CD4-positive, alpha-beta T cell treated with Interleukin-4 for 4 hours (primary cell): ENCODE results near the gene AMHR2.
"Not testable (repeated sequence)": the region's sequence is repeated elsewhere in the genome, so short reads cannot be mapped to it uniquely, and the experiment has no call there.

ENCODE experiments used
- DNase-seq: peaks from one replicate; pipeline ENCODE4 v3.0.0-alpha.2; 2020

AMHR2 gene

DNA sequence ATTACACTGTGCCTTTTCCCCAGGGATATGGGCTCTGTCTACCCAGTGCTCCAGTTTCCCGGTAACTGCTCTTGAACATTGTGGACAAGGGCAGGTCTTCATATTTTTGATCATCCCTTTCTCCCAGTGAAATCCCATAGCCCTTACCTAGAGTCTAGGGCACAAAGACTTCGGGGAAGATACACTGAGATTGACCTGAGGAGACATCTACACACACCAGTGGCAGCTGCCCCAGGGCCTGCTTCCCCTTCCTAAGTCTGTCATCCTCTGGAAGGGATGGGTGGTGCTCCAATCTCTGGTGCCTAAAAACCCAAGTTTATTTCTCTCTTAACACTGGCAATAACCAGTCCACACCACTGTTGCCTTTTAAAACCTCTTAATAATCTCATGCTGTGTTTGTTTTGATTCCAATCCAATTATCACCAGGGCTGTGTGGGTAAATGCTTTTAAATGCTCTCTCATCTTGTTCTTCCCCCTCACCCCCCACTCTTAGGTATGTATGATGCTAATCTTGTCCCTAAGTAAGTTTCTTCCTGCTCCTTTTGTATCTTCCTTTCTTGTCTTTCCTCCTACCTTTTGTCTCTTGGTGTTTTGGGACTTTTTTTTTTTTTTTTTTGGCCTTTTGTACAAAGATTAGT lies 7.8 kb upstream of the AMHR2 start:
- DNase-seq, result not testable (repeated sequence)

DNA sequence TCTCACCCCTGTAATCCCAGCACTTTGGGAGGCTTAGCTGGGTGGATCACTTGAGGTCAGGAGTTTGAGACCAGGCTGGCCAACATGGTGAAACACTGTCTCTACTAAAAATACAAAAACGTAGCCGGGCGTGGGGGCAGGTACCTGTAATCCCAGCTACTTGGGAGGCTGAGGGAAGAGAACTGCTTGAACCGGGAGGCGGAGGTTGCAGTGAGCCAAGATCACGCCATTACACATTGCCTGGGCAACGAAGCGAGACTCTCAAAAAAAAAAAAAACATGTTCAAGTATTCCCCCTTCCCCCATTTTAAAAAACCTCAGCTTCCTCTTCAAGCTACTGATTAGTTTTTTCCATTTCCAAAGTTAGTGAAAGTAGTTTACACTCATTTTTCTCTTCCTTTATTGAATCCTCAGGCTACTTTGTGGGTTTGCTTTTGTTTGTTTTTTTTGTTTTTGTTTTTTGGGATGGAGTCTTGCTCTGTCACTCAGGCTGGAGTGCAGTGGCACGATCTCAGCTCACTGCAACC lies 6.3 kb upstream of the AMHR2 start:
- DNase-seq, result not testable (repeated sequence)

DNA sequence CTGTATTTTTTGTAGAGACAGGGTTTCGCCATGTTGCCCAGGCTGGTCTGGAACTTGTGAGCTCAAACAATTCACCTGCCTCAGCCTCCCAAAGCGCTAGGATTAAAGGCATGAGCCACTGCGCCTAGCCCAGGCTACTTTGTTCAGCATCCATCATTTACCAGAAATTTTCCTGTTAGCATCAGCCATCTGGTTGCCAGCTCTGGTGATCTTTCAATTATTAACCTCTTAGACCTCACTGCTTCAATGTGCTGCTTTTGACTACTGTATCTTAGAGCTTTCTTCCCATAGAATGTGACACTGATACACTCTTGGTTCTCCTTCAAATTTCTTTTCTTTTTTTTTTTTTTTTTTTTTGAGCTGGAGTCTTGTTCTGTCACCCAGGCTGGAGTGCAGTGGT lies 5.4 kb upstream of the AMHR2 start:
- DNase-seq, result no peak

DNA sequence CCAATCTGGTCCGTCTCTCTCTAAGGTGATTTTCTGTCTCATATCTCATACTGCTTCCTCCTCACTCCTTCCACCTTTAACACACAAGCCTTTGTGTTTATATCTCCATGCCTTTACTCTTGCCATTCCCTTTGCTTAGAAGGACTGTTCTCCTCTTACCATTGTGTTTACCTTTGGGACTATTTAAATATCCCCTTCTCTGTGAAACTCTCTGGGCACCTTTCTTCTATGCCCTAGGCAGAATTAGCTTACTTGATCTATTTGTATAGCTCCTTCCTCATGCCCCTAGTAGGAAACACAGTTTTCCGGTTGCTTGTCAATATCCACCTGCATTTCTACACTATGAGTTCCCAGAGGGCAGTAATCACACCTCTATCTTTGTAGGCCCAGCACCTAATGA lies 3.9 kb upstream of the AMHR2 start:
- DNase-seq, result no peak

DNA sequence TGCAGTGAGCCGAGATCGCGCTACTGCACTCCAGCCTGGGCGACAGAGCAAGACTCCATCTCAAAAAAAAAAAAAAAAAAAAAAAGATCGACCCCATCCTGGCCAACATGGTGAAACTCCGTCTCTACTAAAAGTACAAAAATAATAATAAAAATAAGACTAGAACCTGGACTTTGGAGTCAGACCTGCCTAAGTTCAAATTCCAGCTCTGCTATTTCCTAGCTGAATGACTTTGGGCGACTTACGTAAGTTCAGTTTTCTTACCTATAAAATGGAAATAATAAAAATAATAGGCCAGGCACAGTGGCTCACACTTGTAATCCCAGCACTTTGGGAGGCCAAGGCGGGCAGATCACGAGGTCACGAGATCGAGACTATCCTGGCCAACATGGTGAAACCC lies 1.4 kb upstream of the AMHR2 start:
- DNase-seq, result not testable (repeated sequence)

DNA sequence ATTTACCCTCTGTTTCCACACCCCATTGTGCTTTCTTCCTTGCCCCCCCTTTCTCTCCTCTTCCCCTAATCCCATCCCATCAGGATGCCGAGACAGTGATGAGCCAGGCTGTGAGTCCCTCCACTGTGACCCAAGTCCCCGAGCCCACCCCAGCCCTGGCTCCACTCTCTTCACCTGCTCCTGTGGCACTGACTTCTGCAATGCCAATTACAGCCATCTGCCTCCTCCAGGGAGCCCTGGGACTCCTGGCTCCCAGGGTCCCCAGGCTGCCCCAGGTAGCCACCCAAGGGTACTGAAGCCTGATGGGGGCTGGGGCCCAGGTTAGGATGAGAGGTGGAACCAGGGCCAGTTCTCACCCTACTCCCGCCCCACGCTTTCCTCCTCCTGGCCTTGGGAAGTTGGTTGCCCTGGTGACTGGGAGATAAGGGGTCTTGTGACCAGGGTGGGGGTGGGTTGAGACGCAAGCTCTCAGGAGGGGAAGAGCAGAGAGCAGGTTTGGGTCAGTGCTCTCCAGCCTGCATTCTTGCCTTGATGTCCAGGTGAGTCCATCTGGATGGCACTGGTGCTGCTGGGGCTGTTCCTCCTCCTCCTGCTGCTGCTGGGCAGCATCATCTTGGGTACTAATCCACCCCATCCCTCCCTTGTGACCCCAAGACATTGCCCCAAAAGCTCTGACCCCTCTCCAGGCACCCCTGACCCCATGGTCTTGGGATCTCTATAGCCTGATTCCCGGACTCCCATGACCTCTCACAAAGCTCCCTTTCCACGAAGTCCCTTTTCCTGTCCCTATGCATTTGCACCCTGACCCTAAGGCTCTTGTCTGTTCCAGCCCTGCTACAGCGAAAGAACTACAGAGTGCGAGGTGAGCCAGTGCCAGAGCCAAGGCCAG lies 1.2 kb downstream of the AMHR2 start:
- DNase-seq, result no peak

DNA sequence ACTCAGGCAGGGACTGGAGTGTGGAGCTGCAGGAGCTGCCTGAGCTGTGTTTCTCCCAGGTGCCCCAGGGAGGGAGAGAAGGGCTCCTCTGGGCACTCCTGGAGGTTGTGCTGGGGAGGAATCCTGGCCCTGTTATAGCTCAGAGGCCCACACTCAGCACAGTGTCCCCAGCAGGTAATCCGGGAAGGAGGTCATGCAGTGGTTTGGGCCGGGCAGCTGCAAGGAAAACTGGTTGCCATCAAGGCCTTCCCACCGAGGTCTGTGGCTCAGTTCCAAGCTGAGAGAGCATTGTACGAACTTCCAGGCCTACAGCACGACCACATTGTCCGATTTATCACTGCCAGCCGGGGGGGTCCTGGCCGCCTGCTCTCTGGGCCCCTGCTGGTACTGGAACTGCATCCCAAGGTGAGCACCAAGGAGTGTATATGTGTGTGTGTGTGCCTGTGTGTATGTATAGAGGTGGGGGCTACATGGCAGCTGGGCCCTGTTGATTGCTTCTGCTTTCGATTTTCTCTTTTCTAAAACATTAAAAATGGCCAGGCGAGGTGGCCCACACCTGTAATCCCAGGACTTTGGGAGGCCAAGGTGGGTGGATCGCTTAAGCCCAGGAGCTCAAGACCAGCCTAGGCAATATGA lies 2.0 kb downstream of the AMHR2 start:
- DNase-seq, result no peak

DNA sequence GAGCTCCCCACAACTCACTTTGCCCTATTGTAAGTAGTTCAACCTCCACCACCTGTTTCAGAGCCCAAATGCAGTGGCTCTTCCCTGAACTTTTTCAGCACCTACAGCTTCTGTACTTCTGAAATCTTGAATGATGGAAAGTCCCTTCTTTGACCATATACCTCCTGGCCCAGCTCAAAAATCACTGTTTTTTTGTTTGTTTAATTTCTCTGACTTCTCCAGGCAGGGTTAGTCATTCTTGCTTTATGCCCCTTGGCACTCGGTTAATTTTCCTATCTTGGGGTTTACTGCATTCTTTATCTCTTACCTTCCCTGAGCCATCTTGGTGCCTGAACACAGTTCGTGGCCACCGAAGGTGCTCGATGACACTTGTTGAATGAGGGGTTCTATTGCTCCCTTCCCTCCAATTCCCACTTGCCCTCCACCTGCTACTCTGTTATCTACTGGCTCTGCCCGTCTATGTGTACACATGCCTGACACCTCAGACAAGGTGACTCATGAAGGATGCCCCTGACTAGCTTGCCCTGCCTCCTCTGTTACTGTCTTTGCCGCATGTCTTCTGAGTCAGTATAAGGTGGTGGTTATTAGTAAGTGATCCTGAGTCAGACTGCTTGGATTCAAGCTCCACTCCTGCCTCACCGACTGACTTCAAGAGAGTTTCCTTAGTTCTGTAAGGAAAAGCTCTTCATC lies 4.4 kb downstream of the AMHR2 start:
- peak; percentile 30 for DNase-seq

DNA sequence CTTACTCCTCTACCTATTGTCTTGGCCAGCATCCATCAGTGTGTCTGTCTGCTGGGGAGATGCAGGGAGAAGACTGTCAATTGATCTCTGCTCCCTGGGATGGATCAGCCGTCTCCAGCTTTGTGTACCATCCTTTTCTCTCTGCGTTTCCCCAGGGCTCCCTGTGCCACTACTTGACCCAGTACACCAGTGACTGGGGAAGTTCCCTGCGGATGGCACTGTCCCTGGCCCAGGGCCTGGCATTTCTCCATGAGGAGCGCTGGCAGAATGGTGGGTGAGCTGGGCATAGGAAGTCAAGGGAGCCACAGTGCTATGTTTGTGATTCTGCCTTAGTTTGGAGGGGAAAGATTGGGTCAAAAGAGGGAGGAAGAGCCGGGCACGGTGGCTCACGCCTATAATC lies 5.1 kb downstream of the AMHR2 start:
- DNase-seq, result no peak

DNA sequence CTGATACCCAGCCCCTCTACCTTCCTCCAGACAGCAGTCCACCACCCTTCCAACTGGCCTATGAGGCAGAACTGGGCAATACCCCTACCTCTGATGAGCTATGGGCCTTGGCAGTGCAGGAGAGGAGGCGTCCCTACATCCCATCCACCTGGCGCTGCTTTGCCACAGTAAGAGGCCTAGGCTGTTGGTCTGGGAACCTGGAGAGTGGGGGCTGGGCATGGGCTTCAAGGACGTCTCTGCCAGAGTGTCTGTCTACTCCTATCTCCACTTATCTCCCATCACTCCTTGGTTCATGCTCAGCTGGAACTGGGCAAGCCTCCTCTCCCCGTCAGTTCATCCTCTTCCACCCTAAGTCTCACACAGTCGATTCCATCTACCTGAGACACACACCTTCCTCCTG lies 6.5 kb downstream of the AMHR2 start:
- no peak for DNase-seq

DNA sequence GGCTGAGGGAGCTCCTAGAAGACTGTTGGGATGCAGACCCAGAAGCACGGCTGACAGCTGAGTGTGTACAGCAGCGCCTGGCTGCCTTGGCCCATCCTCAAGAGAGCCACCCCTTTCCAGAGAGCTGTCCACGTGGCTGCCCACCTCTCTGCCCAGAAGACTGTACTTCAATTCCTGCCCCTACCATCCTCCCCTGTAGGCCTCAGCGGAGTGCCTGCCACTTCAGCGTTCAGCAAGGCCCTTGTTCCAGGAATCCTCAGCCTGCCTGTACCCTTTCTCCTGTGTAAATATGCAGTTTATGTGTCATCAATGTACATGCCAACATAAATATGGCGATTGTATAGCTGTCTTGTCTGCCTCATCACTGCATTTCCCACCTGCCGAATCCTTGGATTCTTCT lies 7.5 kb downstream of the AMHR2 start:
- no peak for DNase-seq

DNA sequence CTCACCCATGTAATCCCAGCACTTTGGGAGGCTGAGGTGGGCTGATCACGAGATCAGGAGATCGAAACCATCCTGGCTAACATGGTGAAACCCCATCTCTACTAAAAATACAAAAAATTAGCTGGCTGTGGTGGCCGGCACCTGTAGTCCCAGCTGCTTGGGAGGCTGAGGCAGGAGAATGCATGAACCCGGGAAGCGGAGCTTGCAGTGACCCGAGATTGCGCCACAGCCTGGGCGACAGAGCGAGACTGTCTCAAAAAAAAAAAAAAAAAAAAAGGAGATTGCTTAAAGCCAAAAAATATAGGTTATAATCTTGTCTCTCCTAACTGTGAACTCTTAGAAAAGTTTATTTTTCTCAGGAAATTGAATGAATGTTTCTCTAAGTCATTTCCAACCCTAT lies 11.7 kb downstream of the AMHR2 start:
- not testable (repeated sequence) for DNase-seq

DNA sequence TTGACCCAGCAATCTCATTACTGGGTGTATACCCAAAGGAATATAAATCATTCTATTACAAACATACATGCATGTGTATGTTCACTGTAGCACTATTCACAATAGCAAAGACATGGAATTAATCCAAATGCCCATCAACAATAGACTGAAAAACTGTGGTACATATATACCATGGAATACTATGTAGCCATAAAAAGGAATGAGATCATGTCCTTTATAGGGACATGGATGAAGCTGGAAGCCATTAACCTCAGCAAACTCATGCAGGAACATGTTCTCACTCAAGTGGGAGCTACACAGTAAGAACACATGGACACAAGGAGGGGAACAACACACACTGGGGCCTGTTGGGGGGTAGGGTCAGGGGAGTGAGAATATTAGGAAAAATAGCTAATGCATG lies 15.9 kb downstream of the AMHR2 start:
- DNase-seq, result not testable (repeated sequence)

DNA sequence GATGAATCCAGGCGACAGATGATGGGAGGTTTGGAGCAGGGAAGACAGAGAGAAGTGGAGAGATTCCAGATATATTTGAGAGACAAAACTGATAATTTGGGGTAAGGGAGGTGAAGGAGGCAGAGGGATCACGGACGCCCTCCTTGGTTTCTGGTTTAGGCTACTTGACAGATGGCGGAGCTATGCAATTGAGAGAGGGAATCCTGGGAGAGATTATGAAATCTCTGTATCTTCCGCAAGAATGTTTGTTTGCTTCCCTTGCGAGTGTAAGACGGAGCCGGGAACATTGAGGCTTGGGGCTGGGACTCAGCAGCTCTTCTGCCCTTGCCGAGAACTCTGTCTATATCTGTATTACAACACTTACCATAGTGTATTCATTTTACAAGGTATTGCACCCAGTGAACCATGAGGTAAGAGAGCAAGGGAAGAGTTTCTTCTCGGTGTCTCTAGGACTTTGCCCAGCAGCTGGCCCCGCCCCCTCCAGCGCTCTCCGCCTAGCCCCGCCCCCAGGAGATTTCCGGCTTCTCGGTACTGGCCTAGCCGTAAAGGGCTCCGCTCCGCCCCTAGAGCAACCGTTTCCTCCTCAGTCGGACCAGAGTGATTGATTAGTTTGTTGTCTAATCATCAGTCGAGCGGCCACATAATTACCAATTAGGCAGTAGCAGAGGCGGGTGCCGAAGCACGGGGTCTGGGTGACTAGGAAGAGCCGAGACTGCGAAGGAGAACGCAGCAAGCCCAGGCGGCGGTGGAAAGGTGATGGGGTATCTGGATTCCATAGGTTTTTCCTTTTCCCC lies 17.6 kb downstream of the AMHR2 start, which contains the start of gene PRR13:
Gene PRR13, plus strand, starts transcription at position 695 of the 794 bp plus-strand sequence. CDS start 981 bp downstream, outside the sequence.
- peak; percentile 100 for DNase-seq

DNA sequence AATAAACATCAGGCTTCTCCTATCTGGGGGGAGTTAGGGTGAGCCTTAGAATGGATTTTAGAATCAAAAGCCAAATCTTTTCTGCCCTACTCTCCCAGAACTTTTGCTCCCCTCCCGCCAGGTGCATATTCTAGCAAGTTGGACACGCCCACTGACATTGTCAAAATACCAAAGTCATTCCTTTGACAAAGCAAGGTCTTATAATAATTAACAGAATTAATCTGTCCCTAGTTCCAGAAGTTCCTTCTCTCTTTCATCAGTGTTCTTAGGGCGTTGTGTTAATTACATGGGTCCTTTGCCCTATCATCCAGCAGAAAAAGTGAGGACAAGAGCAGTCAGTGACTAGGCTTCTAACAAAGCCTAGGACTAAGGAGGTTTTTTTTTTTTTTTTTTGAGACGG lies 20.3 kb downstream of the AMHR2 start:
- DNase-seq, result no peak

DNA sequence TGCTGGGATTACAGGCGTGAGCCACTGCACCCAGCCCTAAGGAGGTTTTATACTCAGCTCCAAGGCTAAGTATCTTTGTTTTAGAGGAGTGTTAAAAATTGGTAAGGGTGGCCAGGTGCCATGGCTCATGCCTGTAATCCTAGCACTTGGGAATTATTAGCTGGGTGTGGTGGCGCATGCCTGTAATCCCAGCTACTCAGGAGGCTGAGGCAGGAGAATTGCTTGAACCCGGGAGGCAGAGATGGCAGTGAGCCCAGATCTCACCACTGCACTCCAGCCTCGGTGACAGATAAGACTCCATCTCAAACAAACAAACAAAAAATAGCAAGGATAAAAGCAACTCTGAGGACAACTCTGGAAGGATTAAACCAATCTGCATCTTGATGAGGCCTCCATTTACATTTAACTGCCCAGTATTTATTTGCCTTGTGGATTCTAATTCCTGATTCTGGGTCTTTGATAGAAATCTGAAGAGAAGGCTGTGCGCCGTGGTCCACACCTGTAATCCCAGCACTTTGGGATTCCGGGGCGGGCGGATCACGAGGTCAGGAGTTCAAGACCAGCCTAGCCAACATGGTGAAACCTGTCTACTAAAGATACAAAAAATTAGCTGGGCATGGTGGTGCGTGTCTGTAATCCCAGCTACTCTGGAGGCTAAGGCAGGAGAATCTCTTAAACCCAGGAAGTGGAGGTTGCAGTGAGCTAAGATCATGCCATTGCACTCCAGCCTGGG lies 21.1 kb downstream of the AMHR2 start:
- DNase-seq, result not testable (repeated sequence)

DNA sequence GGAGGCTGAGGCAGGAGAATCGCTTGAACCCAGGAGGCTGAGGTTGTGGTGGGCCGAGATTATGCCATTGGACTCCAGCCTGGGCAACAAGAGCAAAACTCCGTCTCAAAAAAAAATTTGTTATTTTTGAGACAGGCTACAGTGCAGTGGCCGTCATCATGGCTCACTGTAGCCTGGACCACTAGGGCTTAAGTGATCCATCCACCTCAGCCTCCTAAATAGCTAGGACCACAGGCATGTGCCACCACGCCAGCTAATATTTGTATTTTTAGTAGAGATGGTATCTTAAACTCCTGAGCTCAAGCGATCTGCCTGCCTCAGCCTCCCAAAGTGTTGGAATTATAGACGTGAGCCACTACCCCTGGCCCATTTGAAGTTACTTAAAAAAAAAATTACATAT lies 27.3 kb downstream of the AMHR2 start:
- no peak for DNase-seq

DNA sequence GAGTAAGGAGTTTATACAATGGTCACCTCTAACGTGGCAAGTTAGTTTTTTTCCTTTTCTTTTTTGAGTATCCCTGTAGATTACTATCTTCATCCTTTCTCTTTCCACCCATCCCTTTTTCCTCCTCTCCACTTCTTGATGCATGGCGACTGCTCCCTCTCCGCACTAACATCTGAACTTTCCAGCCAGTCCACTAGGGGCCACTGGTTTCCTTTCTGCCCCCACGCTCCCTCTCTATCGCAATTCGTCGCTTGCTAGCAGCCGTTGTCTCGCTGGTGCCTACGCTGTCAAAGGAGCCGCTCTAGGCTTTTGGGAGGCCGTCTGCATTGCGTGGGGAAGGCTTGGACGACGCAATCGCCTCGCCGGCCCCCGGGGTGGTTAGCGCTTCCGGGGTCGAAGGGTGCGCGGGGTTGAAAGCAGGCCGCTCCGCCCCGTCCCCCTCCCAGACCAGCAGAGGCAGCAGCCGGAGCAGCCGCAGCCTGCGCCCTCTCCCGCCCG lies 28.1 kb downstream of the AMHR2 start, which contains the start of gene PCBP2:
Gene PCBP2, plus strand, starts transcription at position 442 of the 498 bp plus-strand sequence. CDS start 2,699 bp downstream, outside the sequence.
- peak; percentile 99 for DNase-seq

DNA sequence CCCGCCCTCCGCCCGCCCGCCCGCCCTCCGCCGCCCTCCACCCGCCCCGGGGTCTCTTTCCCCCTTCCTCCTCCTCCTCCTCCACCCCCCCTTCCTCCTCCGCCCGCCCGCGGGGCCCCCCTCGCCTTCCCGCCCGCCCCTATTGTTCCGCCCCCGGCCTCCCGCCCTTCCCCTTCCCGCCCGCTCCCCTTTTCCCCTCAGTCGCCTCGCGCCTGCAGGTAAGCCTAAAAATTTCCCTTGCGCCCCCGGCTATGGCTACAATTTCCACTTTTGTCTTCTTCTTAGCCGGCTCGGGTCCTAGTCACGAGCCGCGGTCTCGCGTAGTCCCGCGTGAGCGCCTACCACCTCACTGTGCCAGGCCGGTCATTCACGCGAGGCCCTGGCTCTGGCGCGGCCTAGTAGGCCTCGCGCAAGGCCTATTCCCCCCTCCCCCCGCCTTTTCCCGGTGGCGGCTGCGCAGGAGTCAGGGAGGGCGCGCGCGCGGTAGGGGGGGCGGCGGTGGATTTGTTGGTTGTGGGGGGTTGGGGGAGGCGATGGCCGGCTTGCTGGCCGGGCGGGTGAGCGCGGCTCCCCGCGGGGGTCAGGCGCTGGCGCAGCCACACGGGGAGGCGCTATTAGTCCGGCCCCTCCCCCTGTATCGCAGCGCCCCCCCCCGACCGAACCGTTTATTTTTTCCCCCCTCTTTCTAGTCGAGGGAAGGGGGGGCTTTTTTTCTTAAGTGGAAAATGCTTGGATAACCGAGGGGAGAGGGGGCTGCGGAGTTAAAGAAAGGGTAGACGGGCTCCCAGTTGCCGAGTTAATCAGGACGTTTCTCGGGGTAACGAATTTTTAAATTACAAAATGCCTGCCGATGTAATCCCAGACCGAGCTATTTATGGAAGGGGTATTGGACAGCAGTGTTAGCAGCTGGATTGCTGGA lies 28.8 kb downstream of the AMHR2 start:
- DNase-seq, result peak; percentile 75
